IMR-90 (cell line): ENCODE results near the gene LEMD1.

ENCODE experiments used
- CEBPB ChIP-seq: IDR thresholded peaks from 2 replicates; pipeline ENCODE4 v1.6.1; 2012; ENCODE audit warnings: low read depth, low read length, improper control_type of control experiment
- CHD1 ChIP-seq: IDR thresholded peaks from 2 replicates; pipeline ENCODE4 v1.6.1; 2012; ENCODE audit warnings: low read depth, low read length, improper control_type of control experiment
- FOS ChIP-seq: fragments of 150-350 bp; IDR thresholded peaks from 2 replicates; pipeline ENCODE4 v1.6.1; 2016; ENCODE audit warnings: low read depth, low read length
- MAFK ChIP-seq: IDR thresholded peaks from 2 replicates; pipeline ENCODE4 v1.6.1; 2012; ENCODE audit warnings: low read depth, low read length, improper control_type of control experiment
- NFE2L2 ChIP-seq: fragments of 150-350 bp; IDR thresholded peaks from 2 replicates; pipeline ENCODE4 v1.6.1; 2016; ENCODE audit warnings: low read depth, mild to moderate bottlenecking, low read length
- POLR2A ChIP-seq: IDR thresholded peaks from 2 replicates; pipeline ENCODE4 v1.6.1; 2012; ENCODE audit warnings: mild to moderate bottlenecking, low read depth, low read length
- RAD21 ChIP-seq: IDR thresholded peaks from 2 replicates; pipeline ENCODE4 v1.6.1; 2012; ENCODE audit warnings: low read length, improper control_type of control experiment
- RCOR1 ChIP-seq: IDR thresholded peaks from 2 replicates; pipeline ENCODE4 v1.6.1; 2012; ENCODE audit warnings: mild to moderate bottlenecking, low read length, improper control_type of control experiment; ENCODE audit not compliant: insufficient replicate concordance
- RFX5 ChIP-seq: IDR thresholded peaks from 2 replicates; pipeline ENCODE4 v1.8.0; 2012; ENCODE audit warnings: low read depth, mild to moderate bottlenecking, low read length, moderate library complexity
- USF2 ChIP-seq: fragments of 150-350 bp; IDR thresholded peaks from 2 replicates; pipeline ENCODE4 v1.6.1; 2017; ENCODE audit warnings: mild to moderate bottlenecking, antibody characterized with exemption, low read length, low read depth
- TF ChIP-seq, protein P1 (sequence below): conservative IDR thresholded peaks from 2 replicates; pipeline ENCODE4 v1.5.1; 2012; ENCODE audit warnings: mild to moderate bottlenecking, low read depth, low read length, improper control_type of control experiment

DNA sequence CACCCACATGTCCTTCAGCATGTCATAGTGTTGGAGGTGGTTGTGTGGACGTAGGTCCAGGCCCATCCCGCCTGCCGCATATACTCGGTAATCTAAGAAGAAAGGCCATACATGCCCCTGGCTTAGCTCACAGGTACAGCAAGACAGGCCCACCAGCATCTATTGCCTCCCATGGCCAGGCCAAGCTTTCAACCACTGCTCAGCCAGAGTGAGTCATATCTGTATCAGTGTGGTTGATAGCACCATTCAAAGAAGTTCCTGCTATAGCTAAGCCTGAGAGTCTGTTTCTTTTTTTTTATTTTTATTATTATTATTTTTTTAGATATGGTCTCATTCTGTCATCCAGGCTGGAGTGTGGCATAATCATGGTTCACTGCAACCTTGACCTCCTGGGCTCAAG, 82.1 kb downstream of the LEMD1 start:
- TF ChIP-seq, protein P1, sequence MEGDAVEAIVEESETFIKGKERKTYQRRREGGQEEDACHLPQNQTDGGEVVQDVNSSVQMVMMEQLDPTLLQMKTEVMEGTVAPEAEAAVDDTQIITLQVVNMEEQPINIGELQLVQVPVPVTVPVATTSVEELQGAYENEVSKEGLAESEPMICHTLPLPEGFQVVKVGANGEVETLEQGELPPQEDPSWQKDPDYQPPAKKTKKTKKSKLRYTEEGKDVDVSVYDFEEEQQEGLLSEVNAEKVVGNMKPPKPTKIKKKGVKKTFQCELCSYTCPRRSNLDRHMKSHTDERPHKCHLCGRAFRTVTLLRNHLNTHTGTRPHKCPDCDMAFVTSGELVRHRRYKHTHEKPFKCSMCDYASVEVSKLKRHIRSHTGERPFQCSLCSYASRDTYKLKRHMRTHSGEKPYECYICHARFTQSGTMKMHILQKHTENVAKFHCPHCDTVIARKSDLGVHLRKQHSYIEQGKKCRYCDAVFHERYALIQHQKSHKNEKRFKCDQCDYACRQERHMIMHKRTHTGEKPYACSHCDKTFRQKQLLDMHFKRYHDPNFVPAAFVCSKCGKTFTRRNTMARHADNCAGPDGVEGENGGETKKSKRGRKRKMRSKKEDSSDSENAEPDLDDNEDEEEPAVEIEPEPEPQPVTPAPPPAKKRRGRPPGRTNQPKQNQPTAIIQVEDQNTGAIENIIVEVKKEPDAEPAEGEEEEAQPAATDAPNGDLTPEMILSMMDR: no peak
- TF ChIP-seq POLR2A (no peak), RAD21 (no peak), NFE2L2 (no peak), CHD1 (no peak), MAFK (no peak), RFX5 (no peak), CEBPB (no peak), USF2 (no peak), RCOR1 (no peak), FOS (no peak)
